HG02678 (cell line): Measurements from ENCODE around the gene SNX9.
"Not testable (repeated sequence)": the region's sequence is repeated elsewhere in the genome, so short reads cannot be mapped to it uniquely, and the experiment has no call there.

ENCODE experiments used
- ATAC-seq: cut with Tn5 transposase; IDR thresholded peaks from one replicate; pipeline ENCODE4 v1.9.1; 2021; ENCODE audit warnings: mild to moderate bottlenecking, moderate library complexity; ENCODE audit not compliant: unreplicated experiment

Gene SNX9

GRCh38 chr6:157853902-157854502 lies 31.0 kb downstream of the SNX9 start:
- no peak for ATAC-seq

DNA sequence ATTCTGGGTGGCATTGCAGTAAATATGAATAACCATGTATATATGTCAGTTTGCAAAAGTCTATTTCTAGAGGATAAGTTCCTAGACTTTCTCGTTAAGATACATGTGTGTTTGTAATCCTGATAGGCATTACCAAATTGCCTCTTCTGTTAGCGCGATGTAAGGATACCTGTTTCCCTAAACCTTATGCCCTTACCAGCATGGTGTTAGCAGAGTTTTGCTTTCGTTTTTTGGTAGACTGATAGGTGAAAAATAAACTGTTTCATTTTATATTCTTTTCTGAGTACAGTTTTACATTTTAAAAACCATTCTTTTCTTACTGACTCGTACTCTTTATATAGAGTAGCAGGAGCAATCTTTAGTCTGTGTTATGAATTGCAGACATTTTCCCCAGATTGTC lies 32.3 kb downstream of the SNX9 start:
- no peak for ATAC-seq

GRCh38 chr6:157855804-157856203 lies 32.8 kb downstream of the SNX9 start:
- ATAC-seq, result not testable (repeated sequence)

- ATAC-seq, result not testable (repeated sequence)
These were observed 35.6 kb downstream of the SNX9 start for GRCh38 chr6:157858664-157859063.

DNA sequence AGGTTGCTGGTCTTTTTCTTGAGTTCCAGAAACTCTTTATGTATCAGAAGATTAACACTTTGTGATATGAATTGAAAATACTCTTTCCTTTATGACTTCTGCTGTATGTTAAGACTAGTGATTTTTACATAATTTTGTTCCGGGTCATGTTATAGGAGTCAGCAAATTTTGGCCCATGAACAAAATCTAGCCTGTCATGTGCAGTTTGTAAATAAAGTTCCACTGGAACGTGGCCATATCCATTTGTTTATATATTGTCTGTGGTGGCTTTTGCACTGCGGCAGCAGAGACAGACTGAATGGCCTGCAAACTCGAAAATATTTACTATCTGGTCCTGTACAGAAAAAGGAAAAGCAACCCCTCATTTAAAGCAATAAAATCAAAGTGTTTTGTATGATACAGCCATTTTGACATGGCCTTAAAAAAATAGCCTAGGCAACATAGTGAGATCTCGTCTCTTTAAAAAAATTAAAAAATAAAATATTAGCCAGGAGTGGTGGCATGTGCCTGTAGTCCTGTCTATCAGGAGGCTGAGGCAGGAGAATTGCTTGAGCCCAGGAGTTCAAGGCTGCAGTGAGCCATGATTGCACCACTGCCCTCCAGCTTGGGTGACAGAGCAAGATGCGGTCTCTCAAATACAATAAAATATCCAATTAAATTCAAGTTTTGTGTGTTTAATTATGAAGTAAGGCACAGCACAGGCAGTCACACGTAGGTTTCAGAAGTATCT lies 36.9 kb downstream of the SNX9 start:
- ATAC-seq, result no peak

DNA sequence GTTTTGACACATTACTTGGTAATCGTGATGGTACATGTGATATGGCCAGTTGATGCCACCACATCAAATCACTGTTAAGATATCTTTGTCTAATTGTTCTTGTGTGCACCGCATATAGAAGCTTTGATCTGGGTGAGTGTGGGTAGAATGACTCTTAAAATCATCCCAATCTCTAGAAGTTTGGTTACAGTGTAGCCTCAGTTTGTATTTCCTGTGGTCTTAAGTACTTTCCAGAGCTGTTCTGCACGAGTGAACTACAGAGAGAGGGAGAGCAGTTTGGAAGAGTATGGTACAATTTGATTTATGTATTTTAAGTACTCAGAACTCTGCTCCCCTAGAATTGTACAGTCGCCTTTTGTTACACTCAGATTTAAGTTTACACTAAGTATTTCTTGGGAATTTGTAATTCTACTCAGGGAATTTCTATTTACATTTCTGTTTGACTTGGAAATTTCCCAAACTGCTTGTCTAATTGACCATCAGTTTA lies 37.5 kb downstream of the SNX9 start:
- no peak for ATAC-seq

DNA sequence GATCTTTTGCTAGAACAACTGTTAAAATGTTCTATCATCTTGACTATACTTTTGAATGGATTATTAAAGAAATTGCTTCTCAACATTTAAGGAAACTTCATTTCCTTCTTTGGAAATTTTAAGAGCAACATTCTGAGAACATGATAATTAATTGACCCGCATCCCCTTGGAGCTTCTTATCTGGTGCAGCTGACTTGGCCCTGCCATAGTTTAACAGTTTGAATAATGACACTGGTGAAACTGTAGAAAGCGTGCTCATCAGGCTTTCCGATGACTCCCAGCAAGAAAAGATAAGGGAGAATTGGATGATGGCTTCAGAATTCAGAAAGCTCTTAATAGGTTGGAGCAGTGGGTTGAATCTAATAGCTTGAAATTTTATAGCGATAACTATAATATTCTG lies 38.1 kb downstream of the SNX9 start:
- ATAC-seq, result no peak

DNA sequence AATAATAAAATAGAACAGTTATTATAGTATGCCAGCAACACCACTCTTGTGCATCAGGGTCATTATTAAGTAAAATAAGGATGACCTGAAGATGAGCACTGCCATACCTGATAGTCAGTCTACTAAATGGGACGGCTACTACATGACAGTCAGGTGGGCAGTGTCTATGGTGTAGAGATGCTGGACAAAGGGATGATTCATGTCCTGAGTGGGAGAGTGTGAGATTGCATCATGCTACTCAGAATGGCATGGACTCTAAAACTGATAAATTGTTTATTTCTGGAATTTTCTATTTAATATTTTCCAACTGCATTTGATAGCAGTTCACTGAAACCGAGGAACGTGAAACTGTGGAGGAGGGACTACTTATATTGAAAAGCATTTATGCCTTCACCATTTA lies 38.8 kb downstream of the SNX9 start:
- no peak for ATAC-seq

- ATAC-seq, result no peak
These were observed 39.7 kb downstream of the SNX9 start for GRCh38 chr6:157862706-157863105.

DNA sequence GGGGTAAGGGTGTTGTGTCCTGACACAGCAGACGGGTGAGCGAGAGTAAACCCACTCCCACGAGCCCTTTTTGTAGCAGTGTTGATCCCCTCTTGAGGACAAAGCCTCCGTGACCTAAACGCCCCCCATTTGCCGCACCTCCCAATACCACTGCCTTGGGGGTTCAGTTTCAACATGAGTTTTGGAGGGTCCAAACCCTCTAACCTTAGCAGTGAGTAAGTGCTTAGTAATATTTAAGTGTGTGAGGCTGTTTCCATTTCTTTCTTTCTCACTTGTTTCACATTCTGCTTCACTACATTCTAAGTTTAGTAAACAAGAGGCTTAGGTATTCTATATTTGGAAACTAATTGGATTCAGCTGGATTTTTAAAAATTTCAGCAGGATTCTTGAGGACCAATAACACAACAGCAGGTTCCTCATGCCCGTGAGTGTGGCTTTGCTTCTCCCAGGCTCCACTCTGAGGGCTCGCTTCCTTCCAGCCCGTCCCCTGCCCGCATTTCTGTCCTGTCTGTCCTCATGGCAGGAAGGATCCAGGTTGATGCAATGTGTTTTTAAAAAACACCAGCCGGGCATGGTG lies 41.2 kb downstream of the SNX9 start:
- ATAC-seq, result no peak

DNA sequence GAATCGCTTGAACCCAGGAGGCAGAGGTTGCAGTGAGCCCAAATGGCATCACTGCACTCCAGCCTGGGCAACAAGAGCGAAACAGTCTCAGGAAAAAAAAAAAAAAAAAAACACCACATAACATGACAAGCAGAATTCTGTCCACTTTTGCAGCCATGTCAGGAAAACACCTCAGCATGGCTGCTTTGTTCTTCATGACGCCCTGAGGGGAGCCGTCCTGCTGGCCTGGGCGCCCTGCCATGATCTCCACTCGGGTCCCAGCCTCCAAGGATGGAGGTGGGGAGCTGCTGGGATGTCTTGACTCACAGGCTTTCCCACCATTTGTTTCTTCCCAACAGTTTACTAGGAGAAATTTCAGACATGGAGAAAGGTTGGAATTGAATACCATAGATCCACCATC lies 42.2 kb downstream of the SNX9 start:
- no peak for ATAC-seq

DNA sequence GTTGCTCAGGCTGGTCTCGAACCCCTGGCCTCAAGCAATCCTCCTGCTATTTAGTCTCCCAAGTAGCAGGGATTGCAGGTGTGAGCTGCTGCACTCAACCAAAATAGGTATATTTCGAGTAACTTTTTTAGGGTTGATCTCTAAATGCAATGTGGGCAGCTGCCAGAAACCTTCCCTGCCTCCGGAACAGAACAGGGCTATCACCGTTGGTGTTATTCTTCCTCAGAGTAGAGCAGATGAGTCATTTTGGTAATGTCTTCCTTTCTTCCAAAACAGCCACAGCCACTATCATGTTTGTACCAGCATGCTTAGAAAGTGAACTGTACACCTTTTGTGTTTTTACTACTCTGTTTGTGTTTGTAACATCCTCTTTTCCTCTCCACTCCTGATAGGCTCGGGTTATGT lies 44.1 kb downstream of the SNX9 start:
- ATAC-seq, result no peak

DNA sequence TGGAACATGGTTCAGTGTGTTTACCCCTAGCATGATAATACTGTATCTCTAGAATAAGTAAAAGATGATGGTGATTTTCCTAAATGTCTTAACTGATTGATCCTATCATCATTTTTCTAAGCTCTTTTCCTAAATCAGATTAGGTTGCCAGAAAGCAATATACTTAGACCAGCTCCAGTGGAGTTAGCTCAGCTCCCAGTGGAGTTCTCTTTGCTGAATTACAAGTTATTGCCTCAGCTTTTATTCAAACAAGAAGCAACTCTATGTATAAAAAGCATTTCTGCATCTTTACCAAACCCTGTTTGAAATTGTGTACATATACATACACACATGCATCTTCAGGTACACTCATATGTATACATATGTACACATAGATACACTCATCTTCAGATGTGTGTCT lies 44.9 kb downstream of the SNX9 start:
- no peak for ATAC-seq

GRCh38 chr6:157868835-157869234 lies 45.8 kb downstream of the SNX9 start:
- no peak for ATAC-seq

- no peak for ATAC-seq
These were observed 46.7 kb downstream of the SNX9 start for GRCh38 chr6:157869673-157870302.

- peak; percentile 66 for ATAC-seq
These were observed 50.8 kb downstream of the SNX9 start for GRCh38 chr6:157873735-157874344.

DNA sequence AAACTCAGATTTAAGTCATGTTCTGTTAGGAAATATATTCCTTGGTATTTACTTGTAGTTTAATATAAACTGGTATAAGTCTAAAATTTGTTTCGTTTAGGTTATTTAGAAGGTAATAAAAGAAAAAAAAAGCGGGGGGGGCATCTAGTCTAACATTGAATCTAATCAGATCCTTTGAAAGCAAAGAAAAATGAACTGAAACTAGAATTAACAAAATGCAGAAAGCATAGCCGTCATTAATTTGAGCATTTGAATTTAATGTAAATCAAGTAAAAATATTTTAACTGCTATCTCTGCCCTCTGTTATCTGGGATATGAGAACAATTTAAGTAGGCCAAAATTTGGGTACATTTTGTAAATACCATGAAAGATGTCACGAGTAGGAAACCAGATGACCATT lies 54.1 kb downstream of the SNX9 start:
- ATAC-seq, result no peak

- no peak for ATAC-seq
These were observed 54.8 kb downstream of the SNX9 start for GRCh38 chr6:157877573-157878438.

DNA sequence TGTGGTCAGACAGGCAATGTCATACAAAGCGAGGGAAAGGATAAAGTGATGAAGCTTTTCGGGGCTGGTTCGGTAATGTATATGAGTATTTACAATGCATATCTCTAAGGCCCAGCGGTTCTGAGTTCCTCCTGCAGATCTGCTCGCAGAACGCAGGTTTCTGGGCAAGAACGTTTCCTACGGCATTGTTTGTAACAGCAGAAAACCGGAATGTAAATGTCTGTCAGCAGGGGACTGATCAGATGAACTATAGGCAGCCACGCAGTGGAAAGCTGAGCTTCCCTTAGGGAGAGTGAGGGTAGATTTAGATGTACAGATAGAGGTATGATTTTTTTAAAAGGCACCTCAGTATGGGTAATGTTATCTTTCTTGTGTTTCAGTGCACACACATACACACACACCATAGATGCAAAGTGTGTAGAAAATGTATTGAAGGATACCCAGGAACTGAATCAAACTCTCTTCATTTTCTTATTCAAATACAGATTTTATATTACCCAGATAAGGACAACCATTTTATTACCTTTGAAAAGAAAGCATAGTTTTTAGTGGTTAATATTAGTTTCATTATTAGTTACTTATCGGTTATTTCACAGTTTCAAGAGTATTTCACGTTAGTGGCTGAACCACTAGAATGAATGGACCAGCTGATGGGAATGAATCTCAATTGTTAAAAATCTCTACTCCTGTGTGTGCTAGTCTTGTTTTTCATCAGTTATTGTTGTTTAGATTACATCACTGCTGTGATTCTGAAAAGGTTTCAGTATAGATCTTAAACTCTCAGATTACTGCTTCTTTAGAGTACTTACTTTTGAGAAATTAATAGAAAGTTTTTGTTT lies 56.2 kb downstream of the SNX9 start:
- peak; percentile 87 for ATAC-seq

DNA sequence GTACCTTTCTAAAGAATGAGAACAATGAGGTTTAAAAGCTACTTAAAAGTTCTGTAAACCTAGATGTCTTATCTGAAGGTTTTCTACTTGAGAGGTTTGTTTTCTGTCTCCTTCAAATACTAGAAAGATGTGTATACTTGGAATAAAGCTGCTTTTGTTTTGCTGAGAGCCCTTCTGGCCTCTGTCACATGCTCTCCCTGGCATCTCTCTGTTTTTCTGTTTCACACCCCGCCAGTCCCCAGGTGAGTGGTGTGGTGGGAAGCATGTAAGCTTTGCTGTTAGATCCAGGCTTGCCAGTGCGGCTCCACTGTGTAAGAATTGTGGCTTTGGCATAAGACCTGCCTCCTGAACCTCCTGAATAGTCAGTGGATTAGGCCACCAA lies 56.8 kb downstream of the SNX9 start:
- peak; percentile 37 for ATAC-seq
